Measurements from ENCODE around the gene GIGYF2. TPM values are rescaled to one million over a fixed set of nuclear protein-coding genes. Genes with fewer than 3 reads are reported as not detected.

The GIGYF2 gene
- total and polyA plus RNA-seq, 4 donors = 10.6 to 50.5 (median 26.7) TPM

GRCh38 chr2:232776435-232776834, 79.3 kb downstream of the GIGYF2 start, which contains the start of gene KCNJ13 (continued):
- TF ChIP-seq REST (IDR thresholded peaks at IDR 0.05) (no peak), RAD21 (IDR thresholded peaks at IDR 0.05) (no peak), CTCF (IDR thresholded peaks at IDR 0.05; ENCODE audit: low read depth, low read length, missing input control) (no peak), HNF4G (IDR thresholded peaks at IDR 0.05) (no peak), ATF3 (IDR thresholded peaks at IDR 0.05) (no peak)

GRCh38 chr2:232777276-232777675, 80.1 kb downstream of the GIGYF2 start:
- no peak for TF ChIP-seq HNF4G (IDR thresholded peaks at IDR 0.05)
- TF ChIP-seq REST (IDR thresholded peaks at IDR 0.05) = no peak
- no peak for TF ChIP-seq RAD21 (IDR thresholded peaks at IDR 0.05)
- no peak for TF ChIP-seq CTCF (IDR thresholded peaks at IDR 0.05; ENCODE audit: low read depth, low read length, missing input control)
- TF ChIP-seq NR2F2 (IDR thresholded peaks at IDR 0.05) = no peak
- Histone ChIP-seq H3K9me3 (ENCODE audit: control insufficient read depth in 4 of 4, low read length in 3 of 4) (no peaks in the 10 kb centered on the region), H3K4me1 (ENCODE audit: control insufficient read depth in 4 of 4, insufficient read depth in 4 of 4, low read length in 3 of 4) (no peaks in the 10 kb centered on the region), H3K4me3 (ENCODE audit: low read depth in 1 of 3, low read length in 3 of 3) (no peak overlapping the region), H3K27ac (ENCODE audit: low read depth in 1 of 2, low read length in 2 of 2) (no peak overlapping the region), H3K27me3 (ENCODE audit: control insufficient read depth in 4 of 4, insufficient read depth in 4 of 4, low read length in 3 of 4) (no peaks in the 10 kb centered on the region), H3K36me3 (ENCODE audit: control insufficient read depth in 4 of 4, insufficient read depth in 3 of 4, low read depth in 1 of 4, low read length in 3 of 4) (peaks cover 0 to 15% (median 1%) of the 10 kb centered on the region in 4 donors), H3K9ac (ENCODE audit: low read depth in 1 of 2, low read length in 2 of 2) (no peak overlapping the region)
- DNase-seq (ENCODE audit: low spot score) = no peak
- WGBS = 97% methylated on average over 5 of the region's 5 CpGs
